Suppressor macrophage (primary cell): Measurements from ENCODE around the gene DDIT4.
A peak's percentile ranks its signal among the peaks of the same experiment; 100 is the strongest.
"Not testable (repeated sequence)": the region's sequence is repeated elsewhere in the genome, so short reads cannot be mapped to it uniquely, and the experiment has no call there.

Experiments
- DNase-seq, 4 experiments: peaks; one replicate each; pipeline ENCODE4 v3.0.0-alpha.2; 2020 to 2022

The DDIT4 gene

DNA sequence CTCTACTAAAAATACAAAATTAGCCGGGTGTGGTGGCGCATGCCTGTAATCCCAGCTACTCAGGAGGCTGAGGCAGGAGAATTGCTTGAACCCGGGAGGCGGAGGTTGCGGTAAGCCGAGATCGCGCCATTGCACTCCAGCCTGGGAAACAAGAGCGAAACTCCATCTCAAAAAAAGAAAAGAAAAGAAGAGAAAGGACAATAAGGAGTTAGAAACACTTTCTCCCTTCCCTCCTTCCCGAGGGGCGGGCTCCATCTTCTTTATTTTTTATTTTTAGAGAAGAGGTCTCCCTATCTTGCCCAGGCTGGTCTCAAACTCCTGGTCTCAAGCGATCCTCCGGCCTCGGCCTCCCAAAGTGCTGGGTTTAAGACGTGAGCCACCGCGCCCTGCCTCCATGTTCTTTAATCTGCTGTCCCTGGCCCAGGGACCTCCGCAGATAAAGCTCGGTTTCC is 23.1 kb downstream of the DDIT4 start:
- not testable (repeated sequence) for DNase-seq

DNA sequence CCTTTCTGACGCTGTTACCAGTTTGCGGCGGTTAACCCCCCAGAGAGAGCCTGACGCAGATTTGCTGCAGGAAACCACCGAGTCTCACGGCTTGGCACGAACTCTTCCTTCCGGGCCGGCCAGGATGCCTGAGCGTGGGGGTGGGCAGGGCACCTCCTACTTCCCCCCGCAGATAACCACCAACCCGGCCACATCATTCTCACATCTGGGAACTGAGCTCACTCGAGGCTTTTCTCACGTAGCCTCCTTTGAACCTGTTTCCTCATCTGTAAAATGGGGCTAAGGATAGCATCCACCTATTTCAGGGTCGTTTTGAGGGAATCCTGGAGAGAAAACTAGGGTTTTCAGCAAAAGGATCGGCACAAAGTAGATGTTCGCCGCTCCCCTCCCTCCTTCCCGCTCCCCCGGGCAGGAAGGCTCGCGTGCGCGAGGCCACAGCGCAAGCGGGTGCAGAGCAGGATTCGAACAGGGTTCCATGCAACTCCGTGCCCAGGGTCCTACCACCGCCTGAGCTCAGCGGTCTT is 23.6 kb downstream of the DDIT4 start:
- DNase-seq, result peak; percentile 96 to 98 (median 97)

DNA sequence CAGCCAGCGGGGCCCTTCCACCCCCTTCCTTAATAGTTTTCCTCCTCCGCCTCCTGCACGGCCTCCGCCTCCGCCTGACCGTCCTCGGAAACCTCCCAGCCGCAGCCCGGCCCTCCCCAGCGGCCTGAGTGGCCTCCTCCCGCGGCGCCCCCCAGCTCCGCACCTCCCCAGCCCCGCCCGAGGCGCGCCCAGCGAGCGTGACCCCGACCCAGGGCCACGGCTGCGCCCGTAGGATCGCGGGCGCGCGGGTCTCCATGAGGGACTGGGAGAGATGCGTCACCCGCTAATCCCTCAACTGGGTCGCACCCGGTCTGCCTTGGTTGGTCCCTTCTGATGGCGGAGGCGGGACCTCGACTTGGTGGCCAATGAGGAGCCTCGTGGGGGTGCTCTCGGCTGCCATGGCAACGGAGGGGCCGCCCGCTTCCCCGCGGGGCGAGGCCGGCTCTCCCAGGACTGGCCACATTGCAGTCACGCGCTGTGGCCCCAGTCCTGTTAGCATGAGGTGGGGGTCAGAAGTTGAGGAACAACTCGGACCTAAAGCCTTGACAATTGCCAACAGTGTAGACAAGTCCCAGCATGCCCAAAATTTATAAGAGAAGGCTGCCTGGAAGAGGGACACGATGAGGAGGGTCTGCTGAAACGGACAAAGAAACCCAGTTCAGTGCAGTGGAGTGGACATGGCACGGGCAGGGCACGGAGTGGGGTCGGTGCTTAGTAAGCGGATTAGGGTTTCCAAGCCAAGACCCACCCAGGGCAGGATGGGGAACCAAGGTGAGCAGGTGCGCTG is 24.3 kb downstream of the DDIT4 start:
- peak; percentile 96 to 98 (median 98) for DNase-seq

DNA sequence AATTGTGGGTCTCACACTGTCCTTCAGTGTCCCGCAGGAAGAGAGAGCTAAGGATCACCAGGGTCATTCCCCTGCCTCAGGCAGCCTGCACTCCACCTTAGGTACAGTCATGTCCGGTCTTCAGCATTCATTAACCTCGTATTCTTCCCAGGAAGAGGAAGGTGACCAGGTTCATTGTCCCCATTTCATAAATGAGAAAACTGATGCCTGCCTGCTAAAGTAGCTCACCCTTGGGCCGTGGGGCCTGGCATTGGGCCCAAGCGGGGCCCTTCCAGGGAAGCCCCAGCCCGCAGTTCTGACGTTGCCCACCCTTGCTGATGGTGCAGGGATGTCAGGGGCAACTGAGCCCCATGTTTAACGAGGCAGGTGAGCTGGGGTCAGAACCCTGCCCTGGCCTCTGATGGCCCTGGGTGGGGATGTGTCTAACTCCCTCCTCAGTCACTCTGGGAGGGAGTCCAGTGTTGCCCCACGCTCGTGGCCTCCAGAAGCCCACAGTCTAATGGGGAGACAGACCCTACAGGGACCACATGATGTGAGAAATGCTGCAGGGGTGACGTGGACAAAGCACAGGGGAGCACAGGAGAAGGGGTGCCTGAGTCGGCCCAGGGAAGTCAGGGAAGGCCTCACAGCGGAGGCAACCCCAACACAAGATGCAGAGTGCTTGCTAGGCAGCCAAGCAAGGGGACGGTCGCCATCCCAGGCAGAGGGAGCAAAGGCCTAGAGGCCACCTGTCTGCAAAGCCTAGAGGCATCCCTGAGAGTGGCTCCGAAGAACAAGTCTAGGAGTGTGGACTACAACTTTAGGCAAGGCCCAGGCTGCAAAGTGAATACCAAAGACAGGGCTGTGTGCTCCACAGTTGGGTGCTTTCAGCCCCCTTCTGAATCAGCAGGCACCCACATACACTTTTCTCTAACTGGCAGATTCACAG is 25.1 kb downstream of the DDIT4 start:
- DNase-seq, result no peak

DNA sequence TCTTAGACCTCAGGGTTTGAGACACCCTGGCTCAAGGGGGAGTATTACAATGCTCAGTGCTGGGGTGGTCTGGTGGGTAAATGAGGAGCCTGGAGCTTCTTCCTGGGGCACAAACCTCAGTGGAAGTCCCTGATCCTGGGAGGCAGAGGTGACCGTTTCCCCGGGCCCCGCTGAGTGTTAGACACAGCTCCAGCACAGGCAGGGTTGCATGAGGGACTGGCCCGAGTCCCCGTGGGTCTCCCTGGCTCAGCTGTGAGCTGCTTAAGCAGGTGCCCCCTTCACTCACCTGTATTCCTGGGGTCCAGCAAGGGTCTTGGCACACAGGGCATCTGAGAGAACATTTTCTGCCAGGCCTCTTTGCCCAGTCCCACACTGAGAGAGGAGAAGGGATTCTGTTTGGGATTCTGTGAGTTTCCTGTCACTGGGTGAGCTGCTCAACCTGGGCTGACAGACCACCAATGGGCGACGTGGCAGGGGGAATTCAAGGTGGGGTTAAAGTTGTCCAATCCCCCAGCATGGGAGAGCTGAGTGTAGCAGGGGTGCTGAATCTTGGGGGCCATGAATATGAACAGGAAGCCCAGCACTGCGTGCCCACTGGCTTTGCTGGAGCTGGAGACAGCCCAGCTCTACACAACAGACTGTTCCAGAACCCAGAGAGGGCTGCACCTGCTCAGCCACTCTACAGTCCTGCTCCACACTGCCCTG is 29.9 kb downstream of the DDIT4 start:
- DNase-seq, result no peak

DNA sequence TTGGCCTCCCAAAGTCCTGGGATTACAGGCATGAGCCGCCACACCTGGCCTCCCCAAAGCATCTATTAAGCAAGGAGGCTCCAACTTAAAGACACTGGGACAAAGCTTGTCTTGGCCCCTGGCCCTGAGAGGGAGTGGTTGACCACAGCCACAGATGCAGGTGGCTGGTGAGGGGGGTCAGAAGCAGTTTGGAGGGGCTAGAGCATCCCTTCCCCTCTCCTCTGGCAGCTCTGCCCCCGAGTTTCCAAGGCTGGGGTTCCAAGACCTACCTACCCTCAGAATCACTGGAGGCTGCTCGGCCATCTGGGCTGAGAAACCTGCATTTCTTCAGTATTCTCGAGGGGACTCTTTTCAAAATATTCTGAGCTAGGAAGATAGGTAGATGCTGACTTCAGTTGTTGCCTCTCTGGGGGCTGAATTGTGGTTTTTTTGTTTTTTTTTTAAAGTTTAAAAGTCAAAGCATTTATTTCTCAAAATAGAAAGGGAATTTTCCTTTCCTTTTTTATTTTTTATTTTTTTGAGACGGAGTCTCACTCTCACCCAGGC is 32.6 kb downstream of the DDIT4 start:
- no peak for DNase-seq

DNA sequence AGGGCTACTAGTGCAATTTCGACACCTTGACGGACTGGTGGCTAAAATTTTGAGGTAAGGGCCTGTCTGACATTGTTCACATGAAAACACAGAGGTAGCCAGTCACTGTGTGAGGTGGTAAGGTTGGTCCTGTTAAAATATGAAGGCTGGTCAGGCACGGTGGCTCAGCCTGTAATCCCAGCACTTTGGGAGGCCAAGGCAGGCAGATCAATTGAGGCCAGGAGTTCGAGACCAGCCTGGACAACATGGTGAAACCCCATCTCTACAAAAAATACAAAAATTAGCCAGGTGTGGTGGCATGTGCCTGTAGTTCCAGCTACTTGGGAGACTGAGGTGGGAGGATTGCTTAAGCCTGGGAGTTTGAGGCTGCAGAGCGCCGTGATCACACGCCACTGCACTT is 34.0 kb downstream of the DDIT4 start:
- DNase-seq, result not testable (repeated sequence)

DNA sequence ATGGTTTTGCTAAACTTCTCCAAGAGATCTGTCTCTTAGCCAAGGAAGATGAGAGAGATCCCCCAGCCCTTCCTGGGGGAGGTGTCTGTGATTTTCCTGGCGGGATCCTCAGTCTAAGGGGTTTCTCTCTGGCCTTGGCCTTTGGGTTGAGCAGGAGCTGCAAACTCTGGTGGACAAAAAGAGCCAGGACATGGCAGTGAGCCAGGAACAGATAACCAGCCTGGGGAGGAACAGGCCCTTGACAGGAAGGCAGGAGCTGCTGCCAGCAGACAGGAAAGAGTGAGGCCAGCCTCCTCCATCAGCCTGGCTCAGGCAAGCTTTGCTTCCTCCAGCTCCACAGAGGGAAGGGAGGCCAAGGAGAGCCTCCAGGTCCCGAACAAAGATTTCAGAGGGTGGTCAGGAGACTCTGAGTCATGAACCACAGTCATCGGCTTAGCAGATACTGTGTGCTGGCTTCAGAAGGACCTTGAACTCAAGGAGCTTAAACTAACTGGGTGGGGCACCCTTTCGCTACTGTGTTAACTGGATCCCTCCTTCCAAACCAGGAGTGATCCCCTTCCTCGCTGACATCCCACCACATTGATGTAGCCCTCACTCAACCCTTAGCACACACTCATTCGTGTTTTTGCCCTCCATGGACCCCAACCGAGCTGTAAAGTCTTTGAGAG is 34.7 kb downstream of the DDIT4 start:
- DNase-seq, result peak; percentile 88 to 96 (median 90)

DNA sequence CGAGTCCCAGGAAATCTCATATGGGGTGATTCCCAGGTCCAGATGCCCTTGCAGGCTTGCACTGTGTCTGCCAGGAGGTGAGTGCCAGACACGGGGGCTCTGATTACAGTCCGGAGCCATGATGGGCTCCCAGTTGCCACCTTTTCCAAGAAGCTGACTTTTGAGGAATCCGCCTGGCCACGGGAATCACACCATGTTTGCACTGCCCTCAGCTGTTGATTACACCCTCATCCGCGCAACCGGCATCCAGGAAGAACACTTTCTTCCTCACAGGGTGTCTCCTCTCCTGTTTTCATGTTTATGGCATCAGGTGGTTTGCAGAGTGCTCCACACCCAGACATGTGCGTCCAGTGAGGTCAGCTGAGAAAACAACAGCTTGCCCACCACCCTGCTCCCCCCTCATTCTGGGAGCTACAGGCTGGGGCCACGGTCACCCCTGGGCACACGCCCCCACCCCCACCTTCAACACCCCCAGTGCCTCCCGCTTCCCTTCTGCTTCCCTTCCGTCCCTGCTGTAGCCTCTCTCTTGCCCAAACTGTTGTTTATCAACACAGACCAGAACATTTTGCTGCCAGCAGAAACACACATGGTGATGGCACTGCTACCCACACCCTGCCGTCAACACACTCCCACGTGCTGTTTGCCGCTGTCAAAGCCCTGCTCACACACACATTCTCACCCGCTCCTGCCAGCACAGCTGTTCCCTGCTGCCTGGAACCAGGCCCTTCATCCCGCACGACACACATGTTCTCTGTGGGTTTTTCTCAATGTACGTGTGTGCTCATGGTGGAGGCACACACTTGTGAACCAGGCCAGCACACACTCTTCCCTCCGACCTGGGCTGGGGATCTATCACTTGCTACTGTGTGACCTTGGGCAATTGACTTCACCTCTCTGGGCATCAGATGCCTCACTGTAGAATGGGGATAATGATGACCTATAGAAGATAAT is 35.8 kb downstream of the DDIT4 start:
- peak; percentile 81 to 94 (median 88) for DNase-seq

DNA sequence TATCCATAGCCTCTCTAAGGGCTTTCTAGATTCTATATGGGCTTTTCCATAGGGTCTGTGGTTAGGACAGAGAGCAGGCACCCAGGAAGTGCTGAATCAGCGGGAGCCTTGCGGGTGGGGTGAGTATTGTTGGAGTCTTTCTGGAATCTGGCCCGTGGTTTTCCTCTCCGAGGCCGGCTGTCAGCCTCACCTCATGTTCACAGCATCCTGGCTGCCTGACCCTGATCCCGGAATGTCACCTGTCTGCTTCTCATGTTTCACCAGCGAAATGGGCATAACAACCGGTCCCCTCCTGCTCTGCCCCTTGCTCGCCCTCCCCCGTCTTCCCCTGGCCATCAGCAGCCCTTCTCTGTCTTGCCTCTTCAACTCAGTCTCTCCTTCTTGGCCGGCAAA is 36.5 kb downstream of the DDIT4 start:
- DNase-seq, result peak in 1 of 4 experiments; percentile 37

DNA sequence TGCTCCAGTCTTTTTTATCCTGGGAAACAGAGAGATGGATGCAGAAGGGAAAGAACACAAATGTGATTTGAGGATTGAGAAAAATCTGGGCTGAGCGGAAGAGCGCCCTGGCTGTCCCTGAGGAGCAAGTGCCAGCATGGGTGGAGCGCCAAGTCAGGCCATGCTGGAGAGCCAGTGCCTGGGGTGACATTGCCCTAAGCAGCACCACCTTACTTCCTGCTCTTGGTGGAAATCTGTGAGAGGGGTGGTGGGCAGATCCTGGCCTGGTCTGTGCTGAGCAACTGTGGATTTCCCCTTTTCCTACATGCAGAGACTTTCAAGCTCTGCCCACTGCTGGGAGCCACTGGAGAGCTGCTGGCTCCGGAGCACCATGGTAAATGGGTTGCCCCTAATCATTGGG is 36.9 kb downstream of the DDIT4 start:
- DNase-seq, result peak; percentile 79 to 89 (median 86)

DNA sequence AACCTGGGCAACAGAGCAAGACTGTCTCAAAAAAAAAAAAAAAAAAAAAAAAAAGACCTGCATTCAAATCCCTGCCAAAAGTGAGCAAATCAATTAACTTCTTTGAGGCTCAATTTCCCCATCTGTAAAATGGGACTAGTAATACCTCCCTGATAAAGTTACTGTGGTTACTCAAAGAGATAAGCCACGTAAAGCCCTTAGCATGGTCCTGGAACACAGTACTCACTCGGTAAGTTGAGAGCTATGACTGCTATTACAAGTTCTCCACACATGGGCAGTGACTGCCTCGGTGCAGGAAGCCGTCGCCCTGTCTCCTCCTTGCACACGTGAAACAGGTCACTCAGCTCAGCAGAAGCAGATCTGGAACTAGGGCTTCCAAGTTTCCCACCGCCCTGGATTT is 37.9 kb downstream of the DDIT4 start:
- DNase-seq, result no peak

DNA sequence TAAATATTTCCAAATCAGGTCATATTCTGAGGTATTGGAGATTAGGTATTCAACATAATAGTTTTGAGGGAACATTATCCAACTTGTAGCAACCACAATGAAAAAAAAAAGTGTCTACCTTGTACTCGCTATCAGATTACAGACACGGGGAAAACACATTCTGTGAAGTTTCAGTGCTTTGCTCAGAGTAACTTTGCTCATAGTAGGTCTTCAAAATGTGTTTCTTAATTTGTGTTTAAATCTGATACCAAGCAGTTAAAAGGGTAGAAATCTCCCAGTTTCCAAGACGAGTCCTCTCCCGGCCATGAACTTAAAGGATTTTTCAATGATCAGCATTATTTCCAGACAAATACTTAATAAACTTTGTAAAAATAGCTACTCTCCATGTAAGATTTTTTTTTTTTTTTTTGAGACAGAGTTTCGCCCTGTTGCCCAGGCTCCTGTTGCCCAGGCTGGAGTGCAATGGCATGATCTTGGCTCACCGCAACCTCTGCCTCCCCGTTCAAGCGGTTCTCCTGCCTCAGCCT is 39.2 kb downstream of the DDIT4 start:
- DNase-seq, result no peak

DNA sequence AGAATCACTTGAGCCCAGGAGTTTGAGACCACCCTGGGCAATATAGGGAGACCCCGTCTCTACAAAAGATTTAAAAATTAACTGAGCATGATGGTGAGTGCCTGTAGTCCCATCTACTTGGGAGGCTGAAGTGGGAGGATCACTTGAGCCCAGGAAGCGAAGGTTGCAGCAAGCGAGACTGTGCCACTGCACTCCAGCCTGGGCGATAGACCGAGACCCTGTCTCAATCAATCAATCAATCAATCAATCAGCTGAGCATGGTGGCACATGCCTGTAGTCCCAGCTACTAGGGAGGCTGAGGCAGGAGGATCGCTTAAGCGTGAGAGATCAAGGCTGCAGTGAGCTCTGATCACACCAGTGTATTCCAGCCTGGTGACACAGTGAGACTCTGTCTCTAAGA is 40.5 kb downstream of the DDIT4 start:
- no peak for DNase-seq

DNA sequence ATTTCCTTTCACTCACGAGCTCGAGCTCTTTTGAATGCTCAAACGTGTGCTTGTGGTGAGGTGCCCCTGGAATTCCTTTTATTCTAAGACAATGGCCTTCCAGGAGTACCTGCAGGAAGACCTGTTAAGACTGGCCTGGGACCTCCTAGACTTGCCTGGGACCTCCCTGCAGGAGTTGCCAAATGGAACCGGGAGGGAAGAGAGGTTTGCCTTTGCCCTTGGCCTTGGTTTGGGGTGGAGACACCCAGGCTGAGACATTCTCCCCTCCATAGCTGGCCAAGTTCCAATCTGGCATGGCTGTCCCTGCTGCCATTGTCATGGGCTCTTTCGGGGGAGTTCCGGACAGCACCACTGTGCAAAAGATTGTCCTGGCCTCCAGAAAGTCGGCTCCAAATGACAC is 41.3 kb downstream of the DDIT4 start:
- DNase-seq, result peak in 1 of 4 experiments; percentile 32

DNA sequence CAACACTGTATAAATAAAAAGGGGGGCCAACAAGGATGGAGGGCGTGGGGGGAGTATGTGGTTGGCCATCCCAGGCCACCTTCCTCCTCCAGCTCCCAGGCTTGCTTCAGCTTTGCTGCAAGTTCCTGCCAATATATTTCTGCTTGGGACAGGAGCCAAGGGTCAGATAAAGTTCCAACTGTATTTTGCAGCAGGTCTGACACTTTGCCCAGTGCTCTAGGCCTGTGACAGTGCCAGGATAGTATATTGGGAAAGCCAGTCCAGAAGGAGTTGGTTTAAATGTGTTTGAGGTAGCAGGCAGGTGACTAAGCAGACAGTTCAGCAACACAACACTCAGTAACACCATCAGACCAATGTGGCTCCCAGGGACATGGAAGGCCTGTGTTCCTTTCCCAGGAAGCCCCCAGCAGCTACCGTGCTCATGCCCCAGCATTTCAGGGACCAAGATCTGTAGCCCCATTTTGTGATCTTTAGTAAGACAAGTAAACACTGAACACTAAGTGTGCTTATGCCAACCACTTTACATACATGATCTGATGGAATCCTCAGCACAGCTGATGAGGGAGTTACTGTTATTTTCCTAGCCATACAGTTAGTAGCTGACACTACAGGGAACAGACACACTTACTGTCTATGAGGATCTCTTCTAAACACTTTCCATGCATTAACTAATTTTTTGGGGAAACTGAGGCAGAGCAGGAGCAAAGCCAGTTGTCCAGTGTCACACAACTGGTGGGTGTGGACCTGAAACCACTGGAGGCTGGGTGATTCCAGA is 42.1 kb downstream of the DDIT4 start:
- peak; percentile 39 to 66 (median 59) for DNase-seq

DNA sequence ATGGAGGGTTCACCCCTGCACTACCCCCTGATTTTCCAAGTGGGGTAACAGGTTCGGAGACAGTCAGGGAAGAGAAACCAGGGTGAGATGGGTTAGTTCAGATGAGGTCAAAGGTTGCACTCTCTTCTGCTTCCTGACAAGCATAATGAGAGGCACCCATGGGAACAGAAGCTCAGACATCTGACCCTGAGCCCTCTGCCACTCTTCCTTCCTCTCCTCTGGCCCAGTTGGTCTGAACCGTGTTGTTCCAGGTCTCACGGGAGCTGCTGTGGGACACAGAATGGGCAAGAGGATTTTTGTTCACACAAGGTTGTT is 42.6 kb downstream of the DDIT4 start:
- DNase-seq, result peak; percentile 50 to 71 (median 67)

DNA sequence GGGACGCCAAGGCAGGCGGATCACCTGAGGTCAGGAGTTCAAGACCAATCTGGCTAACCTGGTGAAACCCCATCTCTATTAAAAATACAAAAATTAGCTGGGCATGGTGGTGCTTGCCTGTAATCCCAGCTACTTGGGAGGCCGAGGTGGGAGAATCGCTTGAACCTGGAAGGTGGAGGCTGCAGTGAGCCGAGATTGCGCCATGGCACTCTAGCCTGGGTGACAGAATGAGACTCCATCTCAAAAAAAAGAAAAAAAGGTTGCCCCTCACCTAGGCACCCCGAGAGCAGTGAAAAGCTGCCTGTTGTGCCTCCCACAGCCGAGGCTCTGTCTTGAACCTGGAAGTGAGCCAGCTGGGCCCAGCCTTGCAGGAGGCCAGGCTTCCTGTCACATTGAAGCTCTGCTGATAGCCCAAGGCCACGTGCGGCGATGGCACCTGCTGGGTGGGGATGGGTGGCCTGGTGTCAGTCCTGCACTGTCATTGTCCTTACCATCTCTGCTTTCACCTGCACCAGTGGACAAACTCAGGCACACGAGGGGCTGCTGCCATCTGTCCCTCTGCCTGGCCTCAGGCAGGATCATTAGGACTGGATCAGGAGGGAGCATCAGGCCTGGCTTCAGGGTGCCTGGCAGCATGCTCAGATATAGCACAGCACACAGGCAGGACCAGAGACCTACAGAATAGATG is 43.2 kb downstream of the DDIT4 start:
- peak; percentile 56 to 83 (median 74) for DNase-seq
